Stimulated activated CD4-positive, alpha-beta T cell treated with anti-CD3 and anti-CD28 coated beads, Interleukin-1b, Interleukin-23, amount 100 ng/mL, for 48 hours (primary cell): ENCODE measurements around the gene SPSB1.
A peak's percentile ranks its signal among the peaks of the same experiment; 100 is the strongest.

Source experiments
- DNase-seq: peaks from one replicate; pipeline ENCODE4 v3.0.0-alpha.2; 2020

Gene SPSB1

GRCh38 chr1:9292361-9293240 lies at the start of gene SPSB1:
Gene SPSB1 (plus strand): TSS chr1:9292894. CDS start chr1:9355892, 62,998 bp downstream.
- DNase-seq, result peak; percentile 63

GRCh38 chr1:9243066-9243739 lies 49.5 kb upstream of the SPSB1 start:
- DNase-seq, result no peak

DNA sequence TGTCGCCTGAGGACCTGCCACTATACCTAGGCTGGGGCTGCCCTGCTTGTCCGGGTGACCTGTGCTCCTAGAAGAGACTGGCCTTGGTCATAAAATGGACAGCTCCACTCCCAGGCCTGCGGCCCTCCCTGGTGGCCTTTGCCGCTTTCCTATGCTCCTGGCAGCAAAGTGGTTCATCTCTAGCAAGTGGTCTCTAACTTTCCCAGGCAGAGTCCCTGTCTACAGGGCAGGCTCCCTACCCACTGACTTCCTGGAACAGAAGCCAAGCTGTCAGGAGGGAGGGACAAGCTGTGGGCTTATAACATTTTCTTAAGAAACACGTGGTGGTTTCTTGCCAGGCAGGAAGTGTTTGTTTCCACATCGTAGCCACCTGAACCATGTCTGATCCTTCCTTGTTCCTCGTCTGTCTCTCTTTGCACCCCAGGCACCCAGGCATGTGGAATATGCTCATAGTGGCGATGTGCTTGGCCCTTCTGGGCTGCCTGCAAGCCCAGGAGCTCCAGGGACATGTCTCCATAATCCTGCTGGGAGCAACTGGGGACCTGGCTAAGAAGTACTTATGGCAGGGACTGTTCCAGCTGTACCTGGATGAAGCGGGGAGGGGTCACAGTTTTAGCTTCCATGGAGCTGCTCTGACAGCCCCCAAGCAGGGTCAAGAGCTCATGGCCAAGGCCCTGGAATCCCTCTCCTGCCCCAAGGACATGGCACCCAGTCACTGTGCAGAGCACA lies 48.0 kb upstream of the SPSB1 start:
- DNase-seq, result no peak

GRCh38 chr1:9245230-9245619 lies 47.5 kb upstream of the SPSB1 start:
- DNase-seq, result no peak

DNA sequence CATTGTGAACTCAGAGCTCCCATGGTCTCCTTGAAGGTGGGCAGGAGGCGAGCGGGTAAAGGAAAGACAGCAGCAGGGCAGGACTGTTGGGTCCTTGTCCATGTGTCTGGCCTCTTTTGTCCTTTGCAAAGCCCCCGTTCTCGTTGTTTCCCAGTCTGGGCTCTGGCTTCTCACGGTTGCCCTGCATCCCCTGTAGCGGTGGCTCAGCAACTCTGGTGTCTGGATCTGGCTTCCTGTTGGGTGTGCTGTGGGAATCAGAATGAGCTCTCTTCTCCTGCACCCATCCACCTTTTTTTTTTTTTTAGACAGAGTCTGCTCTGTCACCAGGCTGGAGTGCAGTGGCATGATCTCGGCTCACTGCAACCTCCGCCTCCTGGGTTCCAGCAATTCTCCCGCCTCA lies 47.0 kb upstream of the SPSB1 start:
- DNase-seq, result no peak

- DNase-seq, result no peak
These were observed 46.5 kb upstream of the SPSB1 start for GRCh38 chr1:9246215-9246614.

GRCh38 chr1:9246841-9247785 lies 45.6 kb upstream of the SPSB1 start:
- DNase-seq, result no peak

DNA sequence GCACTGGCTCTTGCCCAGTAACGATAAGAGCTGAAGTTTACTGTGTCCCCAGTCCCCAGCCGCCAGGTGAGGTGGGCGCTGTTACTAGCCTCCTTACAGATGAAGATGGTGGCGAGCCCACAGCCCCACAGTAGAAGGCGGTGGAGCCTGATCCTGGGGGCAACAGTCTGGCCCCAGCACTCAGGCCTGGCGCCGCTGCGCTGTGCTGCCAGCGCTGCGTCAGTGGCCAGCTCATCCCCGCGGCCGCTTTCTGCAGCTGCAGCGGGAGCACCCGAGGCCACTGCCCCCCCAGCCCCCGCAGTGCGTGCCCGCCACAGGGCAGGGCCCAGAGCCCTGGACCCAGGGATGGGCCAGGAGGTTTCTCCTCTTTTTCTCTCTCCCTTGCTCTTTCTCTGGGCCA lies 44.8 kb upstream of the SPSB1 start:
- DNase-seq, result no peak

DNA sequence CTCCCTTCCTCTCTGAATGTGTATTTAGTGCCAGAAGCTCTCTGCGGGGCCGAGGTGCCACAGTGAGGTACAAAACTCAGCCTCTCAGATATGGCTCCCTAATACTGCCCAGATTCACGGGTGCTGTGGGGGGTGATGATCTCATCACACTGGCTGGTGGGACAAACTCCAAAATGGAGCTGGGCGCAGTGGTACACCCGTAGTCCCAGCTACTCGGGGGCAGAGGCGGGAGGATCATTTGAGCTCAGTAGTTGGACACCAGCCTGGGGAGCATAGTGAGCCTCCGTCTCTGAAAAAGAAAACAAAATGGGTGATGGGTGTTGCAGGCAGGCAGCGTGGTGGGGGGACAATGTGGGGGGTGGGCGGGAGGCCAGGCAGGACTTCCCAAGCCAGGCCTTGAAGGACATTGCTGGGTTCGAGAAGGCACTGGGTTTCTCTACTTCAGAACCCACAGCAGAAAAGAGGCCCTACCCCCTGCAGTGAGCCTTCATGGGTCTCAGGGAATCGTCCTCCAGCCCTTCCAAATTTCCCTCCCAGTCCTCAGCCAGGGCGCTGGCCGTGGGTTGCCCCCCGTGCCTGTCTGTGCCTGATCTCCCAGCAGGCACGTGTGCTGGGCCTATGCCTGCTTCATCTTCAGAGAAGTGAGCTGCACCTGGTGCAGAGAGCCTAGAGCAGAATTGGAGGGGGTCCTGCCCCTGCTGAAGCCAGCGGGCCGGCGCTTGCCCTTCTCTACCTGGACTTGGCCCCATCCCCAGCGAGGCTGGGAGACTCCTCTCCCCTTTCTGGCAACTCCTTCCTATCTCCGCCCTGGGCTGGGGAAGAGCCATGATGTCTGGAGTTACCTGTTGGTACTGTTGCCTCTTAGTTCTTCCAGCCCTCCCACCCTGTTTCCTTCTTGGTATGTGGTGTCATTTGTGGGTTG lies 44.1 kb upstream of the SPSB1 start:
- no peak for DNase-seq

- no peak for DNase-seq
These were observed 43.5 kb upstream of the SPSB1 start for GRCh38 chr1:9249263-9249533.

DNA sequence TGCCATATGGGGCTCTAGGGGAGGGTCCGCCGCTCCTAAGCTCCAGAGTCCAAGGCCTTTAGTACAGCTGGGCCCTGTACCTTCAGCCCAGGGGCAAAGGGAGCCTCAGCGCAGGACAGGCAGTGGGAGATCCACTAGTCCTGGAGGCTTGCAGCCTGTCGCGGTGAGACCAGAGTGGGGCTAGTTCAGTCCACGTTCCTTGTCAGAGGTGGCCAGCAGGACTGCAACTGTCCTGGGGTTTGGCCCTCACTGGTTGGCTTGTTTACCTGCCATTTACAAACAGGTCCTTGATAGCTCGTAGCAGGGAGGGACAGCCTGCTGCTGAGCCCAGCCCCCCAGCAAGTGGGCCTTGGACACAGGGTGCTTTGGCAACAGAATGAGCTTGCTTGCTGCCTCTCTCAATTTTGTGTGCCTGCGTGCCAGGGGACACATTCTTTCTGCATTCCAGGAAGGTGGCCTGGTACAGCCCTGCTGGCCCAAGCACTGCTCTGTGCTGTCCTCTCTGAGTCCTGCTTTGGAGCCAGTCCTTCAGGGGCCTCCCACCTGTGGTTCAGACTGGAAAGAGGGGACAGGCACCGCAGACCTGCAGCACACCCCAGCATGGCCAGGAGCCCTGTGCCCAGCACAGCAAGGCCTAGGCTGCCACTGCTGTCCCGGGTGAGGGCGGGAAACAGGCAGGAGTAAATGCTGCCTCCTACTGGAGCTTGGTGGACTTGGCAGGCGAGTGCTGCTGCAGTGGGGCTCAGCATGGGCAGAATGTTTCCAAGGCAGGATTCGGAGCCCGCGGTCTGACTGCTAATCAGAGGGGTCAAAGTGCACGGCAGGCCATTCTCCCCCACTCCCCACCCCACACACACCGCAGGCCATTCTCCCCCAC lies 42.9 kb upstream of the SPSB1 start:
- DNase-seq, result peak; percentile 37

DNA sequence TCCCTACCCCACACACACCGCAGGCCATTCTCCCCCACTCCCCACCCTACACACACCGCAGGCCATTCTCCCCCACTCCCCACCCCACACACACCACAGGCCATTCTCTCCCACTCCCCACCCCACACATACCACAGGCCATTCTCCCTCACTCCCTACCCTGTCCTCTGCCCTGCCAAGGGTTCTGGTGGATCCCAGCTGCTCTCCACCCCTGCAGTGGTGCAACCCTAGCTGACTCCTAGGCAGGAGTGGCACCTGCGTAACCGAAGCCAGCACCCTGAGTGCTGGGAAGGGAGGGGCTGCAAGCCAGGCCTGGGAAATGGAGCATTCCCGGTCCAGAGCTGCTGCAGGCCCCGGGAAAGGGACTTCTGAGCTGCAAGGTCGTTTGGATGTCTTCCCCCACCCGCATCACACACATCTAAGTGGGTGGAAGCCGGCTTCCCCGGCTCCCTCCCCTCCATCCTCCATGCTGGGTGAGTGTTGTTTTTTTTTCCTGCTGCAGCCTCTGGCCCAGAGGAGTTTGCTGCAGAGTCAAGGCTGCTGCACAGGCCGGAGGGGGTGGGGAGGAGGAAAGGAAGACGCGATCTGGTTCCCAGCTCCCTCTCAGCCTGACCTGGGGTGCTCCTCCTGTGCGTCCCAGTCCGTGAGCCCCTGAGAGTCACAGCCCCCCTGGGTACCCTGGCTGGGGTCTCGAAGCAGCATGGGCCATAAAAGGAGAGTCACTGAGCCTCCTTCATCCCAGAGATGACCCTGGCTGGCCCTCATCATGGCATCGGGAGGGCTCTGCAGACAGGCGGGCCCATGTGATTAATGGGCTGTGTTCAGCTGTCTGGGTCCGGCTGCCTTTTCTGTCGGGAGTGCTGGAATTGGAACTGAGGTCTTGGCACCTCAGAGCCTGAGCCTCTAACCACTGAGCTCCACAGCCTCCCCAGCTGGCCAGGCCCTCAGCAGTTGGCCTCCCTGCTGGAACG lies 42.0 kb upstream of the SPSB1 start:
- no peak for DNase-seq

- no peak for DNase-seq
These were observed 41.2 kb upstream of the SPSB1 start for GRCh38 chr1:9251501-9251900.

DNA sequence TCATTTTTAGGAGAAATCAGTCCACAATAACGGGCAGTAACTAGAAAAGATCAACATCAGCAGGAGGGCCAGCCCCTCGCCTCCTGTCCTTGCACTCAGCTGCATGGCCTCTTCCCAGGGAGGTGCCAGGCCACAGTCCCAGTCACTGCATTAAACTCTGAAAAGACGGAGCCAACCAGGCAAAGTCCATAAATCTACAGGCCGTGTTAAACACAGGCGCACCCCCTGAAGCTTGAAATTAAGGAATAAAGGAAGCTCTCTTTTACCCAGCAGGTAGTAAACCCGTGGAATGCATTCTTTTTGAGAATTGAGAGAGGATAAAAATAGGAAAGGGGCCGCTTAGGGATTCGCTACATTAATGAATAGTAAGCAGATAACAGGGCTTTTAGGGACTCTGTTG lies 39.7 kb upstream of the SPSB1 start:
- no peak for DNase-seq

DNA sequence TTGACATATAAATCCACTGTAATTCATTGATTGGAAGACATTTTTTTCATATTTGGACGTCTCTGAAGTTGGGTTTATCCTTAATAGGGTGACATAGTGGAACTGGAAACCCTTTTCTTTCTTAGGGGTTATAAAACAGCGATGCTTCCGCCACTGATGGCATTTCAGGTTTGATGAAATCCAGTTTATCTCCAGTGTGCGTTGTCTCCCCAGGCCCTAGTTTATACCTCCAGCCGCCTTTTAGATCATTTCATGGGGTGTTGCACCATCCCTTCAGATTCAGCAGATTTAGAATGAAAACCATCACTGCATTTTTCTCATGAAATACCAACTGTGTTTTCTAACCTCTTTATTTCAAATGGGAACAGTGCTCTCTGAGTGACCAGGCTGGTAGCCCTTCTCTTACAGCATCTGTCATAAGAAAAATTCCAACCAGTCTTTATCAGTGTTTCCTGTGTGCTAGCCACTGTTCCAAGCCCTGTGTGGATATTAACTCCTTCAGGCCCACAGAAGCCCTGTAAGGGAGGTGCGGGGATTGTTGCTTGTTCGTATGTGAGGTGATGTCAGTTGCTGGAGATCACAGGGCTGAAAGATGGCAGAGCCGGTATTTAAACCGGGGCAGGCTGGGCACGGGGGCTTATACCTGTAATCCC lies 39.1 kb upstream of the SPSB1 start:
- DNase-seq, result no peak

DNA sequence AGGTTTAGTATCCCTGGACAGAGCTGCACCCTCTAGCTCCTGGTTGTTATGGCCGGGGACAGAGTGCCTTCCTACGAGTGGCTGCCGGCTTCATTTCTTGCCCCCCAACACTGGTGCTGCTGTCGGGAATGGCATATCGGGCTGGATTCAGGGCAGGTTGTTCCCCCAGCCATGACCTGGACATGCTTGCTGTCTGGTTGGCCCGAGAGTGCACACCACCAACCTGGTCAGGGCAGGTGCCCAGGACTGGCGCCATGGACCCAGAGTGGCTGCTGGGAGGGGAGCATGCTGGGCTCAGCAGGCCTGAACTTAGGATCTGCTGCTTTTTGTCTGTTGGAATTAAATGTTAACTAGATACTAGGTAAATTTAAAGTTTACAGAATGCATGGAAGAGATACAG lies 36.4 kb upstream of the SPSB1 start:
- no peak for DNase-seq

GRCh38 chr1:9257851-9258250 lies 34.8 kb upstream of the SPSB1 start:
- DNase-seq, result no peak

DNA sequence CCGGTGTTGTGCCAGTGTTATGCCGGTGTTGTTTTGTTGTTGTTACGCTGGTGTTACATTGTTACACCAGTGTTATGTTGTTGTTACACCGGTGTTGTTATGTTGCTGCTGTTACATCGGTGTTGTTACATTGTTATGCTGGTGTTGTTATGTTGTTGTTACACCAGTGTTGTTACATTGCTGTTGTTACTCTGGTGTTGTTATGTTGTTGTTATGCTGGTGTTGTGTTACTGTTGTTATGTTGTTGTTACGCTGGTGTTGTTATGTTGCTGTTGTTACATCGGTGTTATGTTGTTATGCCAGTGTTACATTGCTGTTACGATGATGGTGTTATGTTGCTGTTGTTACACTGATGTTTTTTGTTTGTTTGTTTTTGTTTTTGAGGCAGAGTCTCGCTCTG lies 34.1 kb upstream of the SPSB1 start:
- DNase-seq, result no peak
